Stimulated activated CD4-positive, alpha-beta T cell treated with anti-CD3 and anti-CD28 coated beads, TNF-alpha, amount 100 ng/mL, for 24 hours (primary cell): Measurements from ENCODE around the gene UBAP1L.
"Not testable (repeated sequence)": the region's sequence is repeated elsewhere in the genome, so short reads cannot be mapped to it uniquely, and the experiment has no call there.

ENCODE experiments used
- DNase-seq, 3 experiments: peaks; one replicate each; pipeline ENCODE4 v3.0.0-alpha.2; 2020; ENCODE audit warnings: low read depth in 3 of 3

UBAP1L gene

DNA sequence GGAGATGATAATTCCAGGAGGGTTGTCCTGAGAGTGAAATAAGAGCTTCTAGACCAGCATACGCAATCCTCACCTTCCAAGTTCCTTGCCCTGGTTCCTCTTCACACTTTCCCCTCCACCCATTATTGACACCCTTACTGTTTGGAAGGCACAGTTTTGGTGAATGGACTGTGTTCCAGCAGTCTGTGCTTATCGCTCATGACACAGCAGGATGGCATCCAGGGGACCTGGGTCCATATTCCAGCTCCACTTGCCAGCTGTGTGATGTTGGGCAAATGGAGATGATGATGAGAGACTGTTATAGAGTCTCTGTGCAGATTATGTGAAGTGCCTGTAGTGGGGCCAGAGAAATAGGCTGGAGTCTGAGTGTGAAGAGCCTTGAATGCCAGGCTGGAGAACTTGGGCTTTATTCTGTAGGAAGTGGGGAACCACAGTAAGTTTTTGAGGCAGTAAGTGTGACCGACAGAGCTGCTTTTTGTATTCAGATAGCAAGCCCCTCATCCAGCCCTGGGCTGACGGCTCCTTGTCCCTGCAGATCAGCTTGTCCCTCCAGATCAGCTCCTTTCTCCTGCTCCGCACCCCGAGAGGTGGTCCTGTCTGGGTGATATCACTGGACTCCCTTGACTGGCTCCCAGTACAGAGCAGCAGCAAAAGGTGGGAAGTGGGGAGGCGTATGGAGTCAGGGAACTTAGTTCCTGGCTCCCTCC, 30.3 kb downstream of the UBAP1L start:
- DNase-seq = no peak

DNA sequence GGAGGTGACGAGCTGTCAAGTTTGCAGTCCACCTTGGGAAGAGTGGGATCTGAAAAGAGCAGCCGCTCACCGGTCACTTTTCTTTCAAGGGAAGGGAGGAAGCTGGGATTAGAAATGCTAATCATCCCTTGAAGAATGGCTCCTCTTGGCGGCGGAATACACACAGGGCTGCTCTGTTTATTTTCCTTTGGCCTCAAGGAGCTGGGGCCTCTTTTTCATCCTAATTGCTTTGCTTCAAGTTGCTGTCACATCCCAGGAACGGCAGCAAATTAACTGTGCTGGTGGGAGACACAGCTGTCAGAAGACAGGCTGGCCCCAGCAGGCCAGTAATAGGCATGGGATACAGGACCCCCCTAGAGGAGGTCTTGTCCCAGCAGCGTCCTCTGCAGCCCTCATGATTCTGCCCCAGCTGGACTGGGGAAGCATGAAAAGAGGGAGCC, 31.7 kb downstream of the UBAP1L start:
- no peak for DNase-seq

DNA sequence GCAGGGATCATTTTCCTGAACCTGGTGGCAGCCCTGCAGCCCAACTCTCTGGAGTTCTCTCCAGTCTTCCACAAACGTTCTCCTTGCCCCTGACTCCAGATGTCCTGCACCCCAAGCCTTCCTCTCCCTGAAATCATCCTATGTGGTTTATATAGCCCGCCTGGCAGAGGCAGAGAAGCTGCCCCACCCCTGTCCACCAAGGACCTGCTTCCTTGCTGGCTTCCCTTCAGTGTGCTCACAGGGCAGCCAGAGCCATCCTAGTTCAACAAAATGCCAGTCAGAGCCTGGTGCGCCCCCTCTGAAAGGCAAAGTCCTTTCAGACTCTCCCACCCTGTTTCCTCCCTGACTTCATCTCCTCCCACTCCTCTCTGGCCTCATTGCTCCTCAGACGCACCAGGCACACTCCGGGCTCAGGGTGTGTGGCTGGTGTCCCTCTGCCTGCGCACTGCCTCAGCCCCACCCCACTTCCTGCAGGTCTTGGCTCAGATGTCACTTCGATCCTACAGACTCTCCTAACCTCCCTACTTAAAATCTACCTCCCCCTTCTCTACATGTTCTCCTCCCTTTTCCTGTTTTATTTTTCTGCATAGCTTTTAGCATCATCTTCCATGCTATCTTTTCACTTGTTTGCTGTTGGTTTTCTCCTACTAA, 32.6 kb downstream of the UBAP1L start:
- peak in 1 of 3 experiments; percentile 12 for DNase-seq

DNA sequence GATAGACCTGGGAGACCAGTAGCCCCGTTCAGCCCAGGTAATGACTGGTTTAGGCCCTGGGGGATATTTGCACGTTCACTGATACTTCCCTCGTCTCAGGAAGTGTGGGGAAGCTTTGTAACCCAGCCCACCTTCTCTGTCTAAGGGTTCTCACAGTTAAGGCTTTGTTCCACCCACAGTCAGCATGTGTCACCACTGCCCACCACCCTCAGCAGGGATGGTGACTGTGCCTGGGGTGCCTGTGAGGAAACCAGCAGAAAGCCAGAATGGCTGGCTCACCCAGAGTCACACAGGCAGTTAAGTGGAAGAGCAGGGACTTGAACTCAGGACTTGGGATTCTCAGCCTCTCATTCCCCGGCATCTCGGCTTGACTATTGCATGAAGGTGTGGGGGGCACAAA, 33.2 kb downstream of the UBAP1L start:
- DNase-seq = peak in 2 of 3 experiments; percentile 2 to 23

DNA sequence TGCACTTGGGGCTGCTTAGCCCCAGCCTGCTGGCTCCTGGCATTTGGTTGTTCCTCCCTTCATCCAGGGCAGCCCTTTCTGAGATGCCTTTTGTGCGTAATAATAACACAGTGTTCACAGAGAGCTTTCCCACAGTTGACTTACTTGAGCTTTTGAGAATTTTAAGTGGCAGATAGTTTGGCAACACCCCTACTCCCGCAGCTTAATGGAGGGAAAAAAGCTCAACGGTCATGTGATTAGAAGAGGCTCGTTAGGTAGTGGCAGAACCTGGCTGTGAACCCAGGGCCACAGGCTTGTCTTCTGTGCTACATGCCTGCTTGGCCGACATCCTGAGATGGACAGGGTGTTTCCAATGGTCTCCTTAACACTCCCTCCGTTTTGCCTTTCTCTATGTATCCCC, 33.7 kb downstream of the UBAP1L start:
- no peak for DNase-seq

DNA sequence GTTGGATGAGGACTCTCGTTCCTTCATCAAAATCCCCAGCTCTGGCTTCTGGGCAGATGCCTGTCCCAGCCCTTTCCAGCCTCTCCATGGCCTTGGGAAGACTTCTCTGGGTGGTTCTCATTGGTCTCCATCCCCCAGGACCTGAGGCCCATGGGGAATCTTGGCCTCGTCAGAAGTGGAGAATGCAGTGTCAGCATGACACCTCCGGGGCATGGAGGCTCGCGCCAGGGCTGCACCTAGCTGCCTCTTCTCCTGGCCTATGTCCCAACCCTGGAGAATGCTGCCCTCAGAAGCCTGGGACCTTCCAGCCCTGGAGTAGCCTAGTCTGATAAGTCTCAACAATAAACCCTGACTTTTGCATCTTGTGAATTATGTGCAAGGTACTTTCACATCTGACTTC, 35.4 kb downstream of the UBAP1L start:
- no peak for DNase-seq

DNA sequence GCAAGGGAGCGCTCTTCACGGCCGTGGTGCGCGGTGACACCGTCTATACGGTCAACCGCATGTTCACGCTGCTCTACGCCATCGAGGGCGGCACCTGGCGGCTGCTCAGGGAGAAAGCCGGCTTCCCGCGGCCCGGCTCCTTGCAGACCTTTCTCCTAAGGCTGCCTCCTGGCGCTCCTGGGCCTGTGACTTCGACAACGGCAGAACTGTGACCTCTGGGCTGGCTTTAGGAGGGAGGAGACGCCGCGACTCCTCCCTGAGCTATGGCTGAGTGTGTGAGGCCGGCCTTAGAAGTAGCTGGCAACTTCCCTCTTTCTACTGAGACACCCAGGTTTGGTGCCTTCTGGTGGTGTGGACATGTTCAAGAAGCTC, 37.0 kb downstream of the UBAP1L start:
- DNase-seq = peak; percentile 7 to 61 (median 28)

DNA sequence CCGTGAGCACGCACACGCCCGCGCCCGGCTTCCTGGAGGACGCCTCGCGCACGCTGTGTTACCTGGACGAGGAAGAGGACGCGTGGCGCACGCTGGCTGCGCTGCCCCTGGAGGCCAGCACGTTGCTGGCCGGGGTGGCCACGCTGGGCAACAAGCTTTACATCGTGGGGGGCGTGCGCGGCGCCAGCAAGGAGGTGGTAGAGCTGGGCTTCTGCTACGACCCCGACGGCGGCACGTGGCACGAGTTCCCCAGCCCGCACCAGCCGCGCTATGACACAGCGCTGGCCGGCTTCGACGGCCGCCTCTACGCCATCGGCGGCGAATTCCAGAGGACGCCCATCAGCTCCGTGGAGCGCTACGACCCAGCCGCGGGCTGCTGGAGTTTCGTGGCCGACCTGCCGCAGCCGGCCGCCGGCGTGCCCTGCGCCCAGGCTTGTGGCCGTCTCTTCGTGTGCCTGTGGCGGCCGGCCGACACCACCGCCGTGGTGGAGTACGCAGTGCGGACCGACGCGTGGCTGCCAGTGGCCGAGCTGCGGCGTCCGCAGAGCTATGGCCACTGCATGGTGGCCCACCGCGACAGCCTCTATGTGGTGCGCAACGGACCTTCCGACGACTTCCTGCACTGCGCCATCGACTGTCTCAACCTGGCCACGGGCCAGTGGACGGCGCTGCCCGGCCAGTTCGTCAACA, 37.6 kb downstream of the UBAP1L start:
- no peak for DNase-seq

DNA sequence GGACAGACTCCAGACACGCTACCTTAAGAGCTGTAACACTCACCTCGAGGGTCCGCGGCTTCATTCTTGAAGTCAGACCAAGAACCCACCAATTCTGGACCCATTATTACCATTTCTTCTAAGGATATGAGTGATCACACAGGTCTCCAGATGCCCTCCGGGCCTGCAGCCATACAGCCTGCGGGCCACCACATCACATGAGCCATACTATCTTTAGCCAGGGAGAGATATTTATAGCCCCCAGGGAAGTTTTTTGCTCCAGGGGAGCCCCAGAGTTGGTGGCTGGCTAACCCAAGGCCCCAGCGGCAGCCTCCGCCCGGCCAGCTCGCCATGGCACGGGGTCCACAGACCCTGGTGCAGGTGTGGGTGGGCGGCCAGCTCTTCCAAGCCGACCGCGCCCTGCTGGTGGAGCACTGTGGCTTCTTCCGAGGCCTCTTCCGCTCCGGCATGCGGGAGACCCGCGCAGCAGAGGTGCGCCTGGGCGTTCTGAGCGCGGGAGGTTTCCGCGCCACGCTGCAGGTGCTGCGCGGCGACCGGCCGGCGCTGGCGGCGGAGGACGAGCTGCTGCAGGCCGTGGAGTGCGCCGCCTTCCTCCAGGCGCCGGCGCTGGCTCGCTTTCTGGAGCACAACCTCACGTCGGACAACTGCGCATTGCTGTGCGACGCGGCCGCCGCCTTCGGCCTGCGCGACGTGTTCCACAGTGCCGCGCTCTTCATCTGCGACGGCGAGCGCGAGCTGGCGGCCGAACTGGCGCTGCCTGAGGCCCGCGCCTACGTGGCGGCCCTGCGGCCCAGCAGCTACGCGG, 38.3 kb downstream of the UBAP1L start, which contains the start of gene KBTBD13:
TSS of gene KBTBD13 (plus strand) at position 261 of the 805 bp plus-strand sequence. CDS start at position 331, 70 bp downstream.
- DNase-seq = no peak

DNA sequence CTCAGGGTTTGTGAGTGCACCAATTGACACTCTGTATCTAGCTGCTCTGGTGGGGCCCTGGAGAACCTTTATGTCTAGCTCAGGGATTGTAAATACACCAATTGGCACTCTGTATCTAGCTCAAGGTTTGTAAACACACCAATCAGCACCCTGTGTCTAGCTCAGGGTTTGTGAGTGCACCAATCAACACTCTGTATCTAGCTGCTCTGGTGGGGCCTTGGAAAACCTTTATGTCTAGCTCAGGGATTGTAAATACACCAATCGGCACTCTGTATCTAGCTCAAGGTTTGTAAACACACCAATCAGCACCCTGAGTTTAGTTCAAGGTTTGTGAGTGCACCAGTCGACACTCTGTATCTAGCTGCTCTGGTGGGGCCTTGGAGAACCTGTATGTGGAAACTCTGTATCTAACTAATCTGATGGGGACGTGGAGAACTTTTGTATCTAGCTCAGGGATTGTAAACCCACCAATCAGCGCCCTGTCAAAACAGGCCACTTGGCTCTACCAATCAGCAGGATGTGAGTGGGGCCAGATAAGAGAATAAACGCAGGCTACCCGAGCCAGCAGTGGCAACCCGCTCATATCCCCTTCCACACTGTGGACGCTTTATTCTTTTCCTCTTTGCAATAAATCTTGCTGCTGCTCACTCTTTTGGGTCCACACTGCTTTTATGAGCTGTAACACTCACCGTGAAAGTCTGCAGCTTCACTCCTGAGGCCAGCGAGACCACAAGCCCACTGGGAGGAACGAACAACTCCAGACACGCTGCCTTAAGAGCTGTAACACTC, 39.2 kb downstream of the UBAP1L start:
- not testable (repeated sequence) for DNase-seq

DNA sequence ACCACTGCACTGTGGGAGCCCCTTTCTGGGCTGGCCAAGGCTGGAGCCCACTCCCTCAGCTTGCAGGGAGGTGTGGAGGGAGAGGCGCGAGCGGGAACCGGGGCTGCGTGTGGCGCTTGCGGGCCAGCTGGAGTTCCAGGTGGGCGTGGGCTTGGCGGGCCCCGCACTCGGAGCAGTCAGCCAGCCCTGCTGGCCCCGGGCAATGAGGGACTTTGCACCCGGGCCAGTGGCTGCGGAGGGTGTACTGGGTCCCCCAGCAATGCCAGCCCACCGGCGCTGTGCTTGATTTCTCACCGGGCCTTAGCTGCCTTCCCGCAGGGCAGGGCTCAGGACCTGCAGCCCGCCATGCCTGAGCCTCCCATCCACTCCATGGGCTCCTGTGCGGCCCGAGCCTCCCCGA, 40.1 kb downstream of the UBAP1L start:
- not testable (repeated sequence) for DNase-seq

DNA sequence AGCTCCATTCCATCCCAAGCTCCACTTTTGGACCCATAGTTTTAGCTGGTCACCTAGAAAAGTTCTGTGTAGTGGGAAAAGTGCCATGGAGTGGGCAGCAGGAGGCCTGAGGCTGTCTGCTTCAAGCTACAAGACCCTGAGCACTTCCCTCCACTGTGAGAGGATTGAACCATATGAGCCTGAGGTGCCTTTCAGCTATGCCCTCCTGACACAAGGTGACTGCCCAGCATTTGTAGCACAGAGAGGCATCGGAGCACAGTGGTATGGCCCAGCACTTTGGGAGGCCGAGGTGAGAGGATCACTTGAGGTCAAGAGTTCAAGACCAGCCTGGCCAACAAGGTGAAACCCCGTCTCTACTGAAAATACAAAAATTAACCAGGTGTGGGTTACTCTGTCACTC, 42.4 kb downstream of the UBAP1L start:
- DNase-seq = no peak

DNA sequence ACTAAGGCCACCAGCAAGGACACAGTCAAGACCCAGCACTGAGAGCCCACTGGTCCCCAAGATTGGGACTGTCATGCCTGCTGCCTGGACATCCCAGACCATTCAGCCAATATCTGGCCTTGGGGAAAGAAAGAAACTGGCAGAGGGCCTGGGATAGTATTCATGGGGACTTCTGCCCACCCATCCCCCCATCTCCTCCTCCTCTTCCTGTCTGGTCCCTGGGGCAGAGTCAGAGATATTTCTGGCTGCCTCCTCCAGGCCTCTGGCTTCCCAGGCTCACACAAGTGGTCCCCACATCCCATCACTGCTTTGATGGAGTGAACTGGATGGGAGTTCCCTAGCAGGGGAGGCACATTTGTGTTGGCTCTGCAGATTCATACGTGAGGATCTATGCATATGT, 43.0 kb downstream of the UBAP1L start:
- DNase-seq = no peak

DNA sequence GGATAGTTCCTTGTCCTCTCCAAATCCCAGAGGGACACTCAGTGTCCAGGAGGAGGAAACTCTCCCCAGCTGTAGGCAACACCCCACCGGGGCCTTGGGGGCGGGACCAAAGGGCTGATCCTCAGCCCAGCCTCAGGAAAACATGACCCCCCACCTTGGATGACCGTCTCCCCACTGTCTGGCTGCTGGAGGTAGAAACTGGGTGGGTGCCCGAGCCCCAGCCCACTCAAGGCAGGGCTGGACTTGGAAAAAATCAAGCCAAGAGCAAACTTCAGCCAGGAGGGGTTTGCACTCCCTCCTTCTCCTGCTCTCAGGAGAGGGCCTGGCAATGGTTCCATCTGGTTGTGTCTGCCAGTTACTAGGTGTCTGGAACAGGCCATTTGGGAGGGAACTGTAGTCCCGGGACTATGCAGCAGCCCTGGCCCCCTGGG, 43.6 kb downstream of the UBAP1L start:
- no peak for DNase-seq

DNA sequence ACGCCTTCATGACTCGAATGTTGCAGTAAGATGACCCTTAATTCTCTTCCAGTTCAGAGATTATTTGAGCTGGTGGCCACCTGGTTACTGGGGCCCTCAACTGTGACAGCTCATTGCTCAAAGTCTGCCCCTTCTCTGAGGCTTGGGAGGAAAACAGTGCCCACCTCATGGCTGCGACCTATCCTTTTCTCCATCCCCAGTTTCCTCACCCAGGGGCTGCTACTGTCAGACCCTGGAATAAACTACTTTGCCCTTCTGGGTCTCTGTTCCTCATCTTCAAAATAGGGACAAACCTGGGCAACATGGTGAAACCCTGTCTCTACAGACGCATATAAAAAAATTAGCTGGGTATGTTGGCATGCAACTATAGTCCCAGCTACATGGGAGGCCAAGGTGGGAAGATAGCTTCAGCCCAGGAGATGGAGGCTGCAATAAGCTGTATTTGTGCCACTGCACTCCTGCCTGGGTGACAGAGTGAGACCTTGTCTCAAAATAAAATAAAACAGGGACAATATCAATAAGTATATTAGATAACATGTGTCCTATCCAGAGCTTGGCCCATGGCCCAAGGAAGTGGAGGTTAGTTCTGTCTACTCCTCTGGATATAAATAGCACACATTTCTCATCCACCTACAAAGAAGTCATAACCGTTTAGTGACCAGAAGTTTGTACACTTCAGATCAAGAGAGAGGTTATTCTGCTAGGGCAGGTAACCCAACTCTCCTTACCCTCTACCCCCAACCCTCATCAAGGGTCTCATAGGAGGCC, 45.0 kb downstream of the UBAP1L start:
- DNase-seq = no peak

DNA sequence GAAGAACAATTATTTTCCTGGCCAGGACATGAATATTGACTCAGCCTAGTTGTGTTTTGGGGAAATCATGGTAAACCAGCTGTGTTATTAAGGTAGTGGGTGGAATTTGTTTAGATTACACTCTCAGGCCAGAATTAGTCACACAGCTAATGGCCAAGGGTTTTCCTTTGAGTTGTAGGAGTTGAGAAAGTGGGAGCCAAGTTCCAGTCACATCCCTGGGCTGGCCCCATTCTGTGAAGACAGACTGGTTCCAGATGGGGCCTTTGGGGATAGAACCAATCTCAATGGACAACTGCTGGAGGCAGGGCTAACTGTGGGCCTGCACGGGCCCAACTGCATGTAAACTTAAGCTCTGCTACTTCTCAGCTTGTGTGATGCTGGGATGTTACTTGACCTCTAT, 45.8 kb downstream of the UBAP1L start:
- no peak for DNase-seq

DNA sequence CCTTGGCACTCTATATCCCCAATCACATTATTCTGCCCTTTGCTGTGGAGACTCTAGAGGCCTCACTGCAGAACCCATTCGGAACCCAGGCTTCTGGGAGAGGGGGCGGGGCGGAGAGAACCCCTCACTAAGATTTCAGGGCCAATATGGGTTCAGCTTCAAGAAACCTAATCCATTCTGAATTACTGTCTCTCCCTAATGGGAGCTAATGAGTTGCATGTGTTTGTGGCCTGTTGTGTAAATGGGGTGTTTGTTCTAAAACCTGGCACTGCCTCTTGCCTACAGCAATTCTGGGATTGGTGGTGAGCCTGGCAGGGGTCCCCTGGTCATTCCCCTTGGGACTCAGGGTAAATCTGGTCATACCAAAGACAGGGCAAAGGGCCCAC, 46.6 kb downstream of the UBAP1L start:
- no peak for DNase-seq

DNA sequence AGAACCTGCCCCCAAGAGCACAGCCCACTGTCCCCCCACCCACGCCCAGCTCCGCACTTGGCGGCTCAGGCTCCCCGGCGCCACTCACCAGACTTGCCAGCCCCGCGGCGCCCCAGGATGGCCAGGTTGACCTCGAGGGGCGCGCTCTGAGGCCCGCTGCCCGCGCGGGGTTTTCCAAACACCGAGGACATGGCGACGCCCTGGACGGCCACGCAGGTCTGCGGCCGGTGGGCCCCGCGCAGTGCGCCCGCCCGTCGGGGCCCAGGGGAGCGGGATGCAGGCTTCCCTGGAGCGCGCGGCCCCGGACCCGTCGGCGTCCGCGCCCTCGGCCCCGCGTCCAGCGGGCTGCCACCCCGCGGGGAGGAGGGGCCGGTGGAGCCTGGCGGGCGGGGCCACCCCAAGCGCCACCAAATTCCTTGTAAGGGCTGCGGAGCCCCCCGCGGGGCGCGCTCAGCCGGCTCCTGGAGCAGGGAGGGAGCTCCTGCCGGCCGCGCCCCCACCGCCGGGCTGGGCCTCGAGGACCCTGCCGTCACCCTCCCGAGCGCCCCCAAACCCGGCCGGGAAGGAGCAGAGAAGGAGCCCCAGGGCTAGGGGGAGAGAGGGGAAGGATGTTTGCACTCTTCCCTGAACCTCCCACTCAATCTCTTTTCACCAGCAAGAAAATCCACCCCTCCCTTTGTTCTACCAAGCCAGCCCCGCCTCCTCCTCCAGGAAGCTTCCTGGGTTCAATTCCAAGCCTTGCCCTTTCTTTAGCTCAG, 47.2 kb downstream of the UBAP1L start, which contains the start of gene RASL12:
TSS of gene RASL12 (minus strand) at position 347 of the 758 bp plus-strand sequence. CDS start at position 191, 156 bp downstream.
- DNase-seq = no peak

DNA sequence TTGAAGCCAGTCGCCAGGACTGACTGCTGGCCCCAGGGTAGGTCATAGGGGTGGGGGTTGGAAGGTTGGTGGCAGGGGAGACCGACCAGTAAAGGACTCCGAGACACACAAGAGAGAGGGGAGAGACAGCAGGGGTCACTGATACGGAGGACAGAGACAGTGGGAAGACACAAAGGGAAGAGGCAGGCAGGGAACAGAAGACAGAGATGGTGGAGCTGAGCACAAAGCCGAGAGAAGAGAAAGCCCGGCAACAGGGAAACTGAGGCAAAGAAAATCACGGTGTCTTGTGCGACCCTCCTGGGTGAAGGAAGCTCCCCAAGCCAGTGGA, 47.7 kb downstream of the UBAP1L start:
- no peak for DNase-seq
